Ectodermal cell (in vitro differentiated cells): ENCODE data around the gene LDB3.
A peak's percentile ranks its signal among the peaks of the same experiment; 100 is the strongest.

ENCODE experiments used
- H3K27ac ChIP-seq: 2 replicates; pipeline ENCODE4 v1.7.0; 2013; ENCODE audit warnings: mild to moderate bottlenecking, low read depth, low read length; ENCODE audit not compliant: insufficient read depth, poor library complexity, severe bottlenecking
- H3K27me3 ChIP-seq: 2 replicates; pipeline ENCODE4 v1.7.0; 2013; ENCODE audit warnings: mild to moderate bottlenecking, low read length; ENCODE audit not compliant: insufficient read depth, control insufficient read depth, poor library complexity, severe bottlenecking
- H3K36me3 ChIP-seq: one replicate; pipeline ENCODE4 v1.7.0; 2013; ENCODE audit warnings: low read length; ENCODE audit not compliant: control insufficient read depth, insufficient read depth
- H3K4me1 ChIP-seq: one replicate; pipeline ENCODE4 v1.7.0; 2013; ENCODE audit warnings: low read length; ENCODE audit not compliant: control insufficient read depth, insufficient read depth
- H3K4me3 ChIP-seq: 2 replicates; pipeline ENCODE4 v1.7.0; 2013; ENCODE audit warnings: low read depth, low read length, control low read depth; ENCODE audit not compliant: insufficient read depth
- H3K9me3 ChIP-seq: 2 replicates; pipeline ENCODE4 v1.7.0; 2013; ENCODE audit warnings: mild to moderate bottlenecking, low read length, moderate library complexity; ENCODE audit not compliant: control insufficient read depth
- WGBS, 2 experiments: methylation state at CpG; one replicate each; pipeline ENCODE4 v1.1.7; 2013; ENCODE audit warnings: missing lambda C conversion rate in 2 of 2; 5-methylcytosine and 5-hydroxymethylcytosine counted together

Gene LDB3

GRCh38 chr10:86711513-86712316 is 43.4 kb downstream of the LDB3 start:
- no peaks in the 10 kb centered on the region for H3K9me3 ChIP-seq
- peak overlapping the region; percentile 52 for H3K4me3 ChIP-seq
- no peaks in the 10 kb centered on the region for H3K36me3 ChIP-seq
- peaks cover 13% of the 10 kb centered on the region for H3K4me1 ChIP-seq
- no peaks in the 10 kb centered on the region for H3K27me3 ChIP-seq
- H3K27ac ChIP-seq: no peak overlapping the region
- WGBS, 2 experiments: 1% methylated on average over 82 of the region's 82 CpGs

- Histone ChIP-seq H3K36me3 (no peaks in the 10 kb centered on the region), H3K4me1 (peaks cover 13% of the 10 kb centered on the region), H3K27ac (no peak overlapping the region), H3K4me3 (peak overlapping the region; percentile 52), H3K27me3 (no peaks in the 10 kb centered on the region), H3K9me3 (no peaks in the 10 kb centered on the region)
- 48 to 55% methylated on average over 9 of the region's 9 CpGs for WGBS, 2 experiments
Observed at GRCh38 chr10:86712317-86712707, 44.0 kb downstream of the LDB3 start.

GRCh38 chr10:86715156-86715795 is 47.0 kb downstream of the LDB3 start:
- 76 to 80% methylated on average over 6 of the region's 6 CpGs for WGBS, 2 experiments
- no peaks in the 10 kb centered on the region for H3K27me3 ChIP-seq
- no peaks in the 10 kb centered on the region for H3K9me3 ChIP-seq
- no peak overlapping the region for H3K27ac ChIP-seq
- no peaks in the 10 kb centered on the region for H3K36me3 ChIP-seq
- H3K4me1 ChIP-seq: peaks cover 3% of the 10 kb centered on the region
- no peak overlapping the region for H3K4me3 ChIP-seq

- no peaks in the 10 kb centered on the region for H3K27me3 ChIP-seq
- H3K4me1 ChIP-seq: peaks cover 1% of the 10 kb centered on the region
- WGBS, 2 experiments: 76 to 78% methylated on average over 5 of the region's 5 CpGs
- H3K4me3 ChIP-seq: no peak overlapping the region
- no peaks in the 10 kb centered on the region for H3K9me3 ChIP-seq
- H3K27ac ChIP-seq: no peak overlapping the region
- no peaks in the 10 kb centered on the region for H3K36me3 ChIP-seq
Observed at GRCh38 chr10:86715836-86716235, 47.5 kb downstream of the LDB3 start.

GRCh38 chr10:86716466-86716865 is 48.2 kb downstream of the LDB3 start:
- no peak overlapping the region for H3K27ac ChIP-seq
- no peak overlapping the region for H3K4me3 ChIP-seq
- 94% methylated on average over 13 of the region's 13 CpGs for WGBS, 2 experiments
- no peaks in the 10 kb centered on the region for H3K9me3 ChIP-seq
- no peaks in the 10 kb centered on the region for H3K36me3 ChIP-seq
- no peaks in the 10 kb centered on the region for H3K27me3 ChIP-seq
- H3K4me1 ChIP-seq: no peaks in the 10 kb centered on the region

- 82 to 89% methylated on average over 8 of the region's 8 CpGs for WGBS, 2 experiments
Observed at GRCh38 chr10:86718556-86718955, 50.2 kb downstream of the LDB3 start.

GRCh38 chr10:86721232-86721631 is 52.9 kb downstream of the LDB3 start:
- 72 to 76% methylated on average over 5 of the region's 5 CpGs for WGBS, 2 experiments
- no peak overlapping the region for H3K27ac ChIP-seq
- H3K27me3 ChIP-seq: no peaks in the 10 kb centered on the region
- no peaks in the 10 kb centered on the region for H3K4me1 ChIP-seq
- H3K4me3 ChIP-seq: no peak overlapping the region
- no peaks in the 10 kb centered on the region for H3K36me3 ChIP-seq
- no peaks in the 10 kb centered on the region for H3K9me3 ChIP-seq

More at GRCh38 chr10:86718556-86718955, 50.2 kb downstream of the LDB3 start:
- Histone ChIP-seq H3K4me1 (no peaks in the 10 kb centered on the region), H3K27ac (no peak overlapping the region), H3K9me3 (no peaks in the 10 kb centered on the region), H3K4me3 (no peak overlapping the region), H3K27me3 (no peaks in the 10 kb centered on the region), H3K36me3 (no peaks in the 10 kb centered on the region)

- WGBS, 2 experiments: 94 to 100% methylated on average over 2 of the region's 2 CpGs
- Histone ChIP-seq H3K4me3 (no peak overlapping the region), H3K4me1 (no peaks in the 10 kb centered on the region), H3K36me3 (no peaks in the 10 kb centered on the region), H3K27me3 (no peaks in the 10 kb centered on the region), H3K27ac (no peak overlapping the region), H3K9me3 (no peaks in the 10 kb centered on the region)
Observed at GRCh38 chr10:86723009-86723408, 54.7 kb downstream of the LDB3 start.

- Histone ChIP-seq H3K9me3 (no peaks in the 10 kb centered on the region), H3K36me3 (no peaks in the 10 kb centered on the region), H3K4me1 (no peaks in the 10 kb centered on the region), H3K27ac (no peak overlapping the region), H3K4me3 (no peak overlapping the region), H3K27me3 (no peaks in the 10 kb centered on the region)
- 97 to 98% methylated on average over 4 of the region's 6 CpGs for WGBS, 2 experiments
Observed at GRCh38 chr10:86724445-86724844, 56.1 kb downstream of the LDB3 start.

- H3K36me3 ChIP-seq: no peaks in the 10 kb centered on the region
- no peaks in the 10 kb centered on the region for H3K27me3 ChIP-seq
- no peak overlapping the region for H3K4me3 ChIP-seq
- no peaks in the 10 kb centered on the region for H3K9me3 ChIP-seq
- H3K4me1 ChIP-seq: no peaks in the 10 kb centered on the region
- no peak overlapping the region for H3K27ac ChIP-seq
- WGBS, 2 experiments: 96 to 98% methylated on average over 14 of the region's 14 CpGs
Observed at GRCh38 chr10:86725980-86726676, 57.8 kb downstream of the LDB3 start.
